AG09309 (cell line): ENCODE data around the gene ARHGAP26.
A peak's percentile ranks its signal among the peaks of the same experiment; 100 is the strongest.

ENCODE experiments used
- DNase-seq: peaks from one replicate; pipeline ENCODE4 v3.0.0-alpha.2; 2010; ENCODE audit warnings: low read depth
- H3K4me3 ChIP-seq: 2 replicates; pipeline ENCODE4 v1.5.1; 2011; ENCODE audit warnings: mild to moderate bottlenecking, low read depth, low read length, moderate library complexity; ENCODE audit not compliant: control insufficient read depth
- TF ChIP-seq, protein P1 (sequence below): IDR thresholded peaks from 2 replicates; pipeline ENCODE4 v1.5.1; 2011; ENCODE audit warnings: mild to moderate bottlenecking, low read depth, low read length, inconsistent platforms; ENCODE audit not compliant: insufficient read depth, control insufficient read depth; ENCODE audit errors: missing control alignments

ARHGAP26 gene

DNA sequence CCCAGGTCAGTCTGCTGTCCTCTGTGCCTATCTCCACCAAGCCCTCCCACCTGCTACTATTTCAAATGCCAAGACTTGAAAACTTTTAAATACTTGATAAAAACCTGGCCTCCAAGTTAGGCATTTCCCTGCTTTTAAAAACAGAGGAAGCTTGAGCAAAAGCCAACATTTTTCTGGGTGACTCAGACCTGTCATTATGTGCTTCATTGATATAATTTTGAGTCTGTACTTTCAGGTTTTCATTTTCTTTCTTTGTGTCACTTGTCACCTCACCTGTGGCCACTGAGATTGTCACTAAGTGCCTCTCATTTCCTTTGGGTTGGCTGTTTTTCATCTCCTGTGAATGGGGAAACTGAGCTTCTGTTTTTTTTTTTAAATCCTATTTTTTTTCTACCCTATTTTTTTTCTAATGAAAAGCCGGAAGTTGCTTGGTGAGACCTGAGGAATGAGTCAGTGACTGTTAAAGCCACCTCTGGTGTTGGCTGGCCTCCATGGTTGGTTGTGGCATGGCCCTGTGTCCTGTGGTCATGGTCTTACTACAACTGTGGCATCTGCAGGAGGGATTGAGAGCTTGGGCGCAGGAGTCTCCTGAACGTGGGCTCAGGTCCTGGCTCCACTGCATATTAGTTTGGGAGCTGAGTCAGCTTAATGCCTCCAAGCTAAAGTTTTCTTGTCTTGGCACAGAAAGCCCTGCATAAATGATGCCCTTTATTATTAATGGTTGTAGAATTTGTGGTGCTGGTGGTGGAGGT lies 56.7 kb downstream of the ARHGAP26 start:
- H3K4me3 ChIP-seq = no peak overlapping the region
- DNase-seq = no peak
- TF ChIP-seq, protein P1, sequence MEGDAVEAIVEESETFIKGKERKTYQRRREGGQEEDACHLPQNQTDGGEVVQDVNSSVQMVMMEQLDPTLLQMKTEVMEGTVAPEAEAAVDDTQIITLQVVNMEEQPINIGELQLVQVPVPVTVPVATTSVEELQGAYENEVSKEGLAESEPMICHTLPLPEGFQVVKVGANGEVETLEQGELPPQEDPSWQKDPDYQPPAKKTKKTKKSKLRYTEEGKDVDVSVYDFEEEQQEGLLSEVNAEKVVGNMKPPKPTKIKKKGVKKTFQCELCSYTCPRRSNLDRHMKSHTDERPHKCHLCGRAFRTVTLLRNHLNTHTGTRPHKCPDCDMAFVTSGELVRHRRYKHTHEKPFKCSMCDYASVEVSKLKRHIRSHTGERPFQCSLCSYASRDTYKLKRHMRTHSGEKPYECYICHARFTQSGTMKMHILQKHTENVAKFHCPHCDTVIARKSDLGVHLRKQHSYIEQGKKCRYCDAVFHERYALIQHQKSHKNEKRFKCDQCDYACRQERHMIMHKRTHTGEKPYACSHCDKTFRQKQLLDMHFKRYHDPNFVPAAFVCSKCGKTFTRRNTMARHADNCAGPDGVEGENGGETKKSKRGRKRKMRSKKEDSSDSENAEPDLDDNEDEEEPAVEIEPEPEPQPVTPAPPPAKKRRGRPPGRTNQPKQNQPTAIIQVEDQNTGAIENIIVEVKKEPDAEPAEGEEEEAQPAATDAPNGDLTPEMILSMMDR = no peak

DNA sequence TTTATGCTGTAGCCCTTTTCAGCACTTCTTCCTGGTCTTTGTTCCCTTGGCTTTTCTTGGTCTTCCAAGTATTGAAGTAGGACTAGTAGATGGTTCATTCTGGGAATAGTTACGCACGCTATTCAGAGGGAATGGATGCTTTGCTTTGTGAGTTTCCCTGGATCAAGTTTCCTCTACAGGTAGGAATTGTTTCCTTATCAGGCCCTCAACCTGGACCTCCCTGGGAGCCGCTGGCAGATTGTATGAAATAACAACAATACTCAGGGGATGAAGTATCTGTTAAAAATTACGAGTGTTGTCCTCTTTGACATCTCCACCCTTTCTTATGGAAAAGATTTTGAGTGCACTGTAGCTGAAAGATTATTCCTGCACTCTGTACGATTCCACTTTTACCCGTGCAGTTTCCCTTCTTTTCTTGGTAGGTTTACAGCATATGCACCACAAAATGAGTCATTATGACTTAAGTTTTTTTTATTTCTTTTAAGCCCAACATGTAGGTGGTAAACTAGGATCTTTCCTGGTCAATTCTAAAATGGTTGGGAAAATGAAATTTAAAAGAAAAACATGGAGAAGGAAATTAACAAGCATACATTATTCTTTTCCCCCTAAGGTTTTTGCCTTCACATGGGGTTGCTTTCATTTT lies 57.9 kb downstream of the ARHGAP26 start:
- DNase-seq = no peak
- no peak overlapping the region for H3K4me3 ChIP-seq

GRCh38 chr5:142828797-142829535 lies 58.8 kb downstream of the ARHGAP26 start:
- TF ChIP-seq, protein P1 = no peak
- DNase-seq = no peak
- H3K4me3 ChIP-seq = no peak overlapping the region

More for the DNA sequence above, 57.9 kb downstream of the ARHGAP26 start:
- TF ChIP-seq, protein P1 = no peak

- H3K4me3 ChIP-seq = no peak overlapping the region
- DNase-seq = peak; percentile 59
- TF ChIP-seq, protein P1 = no peak
Observed at GRCh38 chr5:142829801-142830220, 59.6 kb downstream of the ARHGAP26 start.

GRCh38 chr5:142830241-142831008 lies 60.2 kb downstream of the ARHGAP26 start:
- DNase-seq = no peak
- H3K4me3 ChIP-seq = no peak overlapping the region
- TF ChIP-seq, protein P1 = no peak

- no peak for DNase-seq
- H3K4me3 ChIP-seq = no peak overlapping the region
- TF ChIP-seq, protein P1 = no peak
Observed at GRCh38 chr5:142831009-142831383, 60.8 kb downstream of the ARHGAP26 start.
